Activated naive CD4-positive, alpha-beta T cell treated with anti-CD3 and anti-CD28 coated beads, Interleukin-2, amount 10 ng/mL, durations not matched to agents 7 days and 5 days (primary cell): ENCODE measurements around the gene SLC25A25.

Experiments
- CTCF ChIA-PET: fragments of 350-600 bp; sonication (Branson Sonifier 250); formaldehyde crosslinking; loops from one replicate; lab custom pipeline; 2021; ENCODE audit warnings: antibody characterized with exemption; lab: Charles Lee
- DNase-seq: peaks from one replicate; pipeline ENCODE4 v3.0.0-alpha.2; 2020
- H3K27ac Mint-ChIP-seq: one replicate; pipeline ENCODE4 v1.8.0; 2021; ENCODE audit warnings: mild to moderate bottlenecking, moderate library complexity, mixed read lengths
- H3K27me3 Mint-ChIP-seq: one replicate; pipeline ENCODE4 v1.8.0; 2021; ENCODE audit warnings: mild to moderate bottlenecking, mixed read lengths
- H3K36me3 Mint-ChIP-seq: one replicate; pipeline ENCODE4 v1.8.0; 2021; ENCODE audit warnings: mixed read lengths
- H3K4me1 Mint-ChIP-seq: one replicate; pipeline ENCODE4 v1.8.0; 2021; ENCODE audit warnings: mixed read lengths
- H3K4me3 Mint-ChIP-seq: one replicate; pipeline ENCODE4 v1.8.0; 2021; ENCODE audit warnings: mild to moderate bottlenecking, moderate library complexity, mixed read lengths
- H3K9me3 Mint-ChIP-seq: one replicate; pipeline ENCODE4 v1.8.0; 2021; ENCODE audit warnings: mixed read lengths

Gene SLC25A25

DNA sequence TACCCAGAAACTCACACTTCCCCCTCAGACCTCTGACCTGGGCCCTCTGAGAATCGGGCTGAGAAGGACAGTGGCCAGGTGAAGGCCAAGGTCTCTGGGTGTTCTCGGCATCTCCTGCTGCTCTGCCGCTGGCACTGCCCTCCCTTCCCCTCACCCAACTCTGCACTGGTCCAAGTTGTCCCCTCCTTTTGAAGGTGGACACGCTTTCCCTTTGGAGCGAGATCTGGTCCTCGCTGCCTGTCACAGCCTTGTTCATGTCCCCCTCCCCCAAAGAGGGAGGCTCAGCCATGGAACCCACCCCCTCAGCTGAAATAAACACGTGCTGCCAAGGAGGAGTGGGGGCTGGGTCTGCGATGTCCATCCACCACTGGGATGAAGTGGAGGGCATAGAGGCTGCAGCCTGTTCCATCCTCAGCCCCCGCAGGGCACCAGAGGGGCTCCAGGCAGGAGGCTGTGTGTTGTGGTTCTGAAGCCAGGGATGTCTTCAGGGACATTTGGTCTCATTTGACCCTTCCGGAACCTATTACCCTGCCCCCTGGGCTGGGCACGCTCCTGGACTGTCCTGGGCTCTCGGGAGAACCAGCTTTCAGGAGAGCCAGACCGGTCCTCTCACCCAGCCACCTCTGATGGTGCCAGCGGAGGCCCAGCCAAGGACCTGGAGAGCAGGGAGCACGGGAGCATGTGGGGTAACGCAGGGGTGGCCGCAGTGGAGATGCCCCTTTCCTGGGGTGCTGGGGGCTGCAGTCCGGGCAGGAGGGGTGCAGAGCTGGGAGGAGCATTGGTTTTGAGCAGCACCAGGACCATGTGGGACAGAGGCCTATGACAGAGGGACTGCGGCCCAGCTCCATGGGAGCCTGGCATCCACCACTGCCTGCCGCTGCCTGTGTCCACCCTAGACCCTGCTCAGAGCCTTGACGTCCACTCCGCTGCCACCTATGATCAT is 76.5 kb downstream of the SLC25A25 start:
- no peaks in the 10 kb centered on the region for H3K36me3 Mint-ChIP-seq
- H3K27me3 Mint-ChIP-seq = peaks cover 20% of the 10 kb centered on the region
- H3K4me3 Mint-ChIP-seq = no peak overlapping the region
- DNase-seq = no peak
- H3K27ac Mint-ChIP-seq = no peak overlapping the region
- no peaks in the 10 kb centered on the region for H3K9me3 Mint-ChIP-seq
- CTCF ChIA-PET = no interaction called here
- peaks cover 19% of the 10 kb centered on the region for H3K4me1 Mint-ChIP-seq

DNA sequence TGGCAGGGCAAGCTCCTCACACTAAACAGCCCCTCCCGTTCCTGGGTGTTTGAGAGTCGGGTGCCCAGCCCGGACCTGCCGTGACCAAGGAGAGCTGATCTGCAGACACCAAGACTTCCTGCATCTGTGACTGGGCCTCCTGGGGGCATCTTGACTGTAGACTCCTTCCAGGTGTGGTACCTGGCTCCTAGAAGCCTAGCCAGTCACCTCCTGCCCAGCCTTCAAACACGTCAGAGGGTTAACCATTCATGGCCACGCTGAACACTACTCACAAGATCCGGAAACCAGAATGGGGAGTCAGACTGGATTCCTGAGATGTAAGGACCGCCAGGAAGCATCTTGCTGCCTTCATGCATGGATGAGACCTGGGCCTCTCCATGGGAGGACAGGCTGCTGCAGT is 77.5 kb downstream of the SLC25A25 start:
- Mint-ChIP-seq H3K36me3 (no peaks in the 10 kb centered on the region), H3K4me1 (peaks cover 19% of the 10 kb centered on the region), H3K9me3 (no peaks in the 10 kb centered on the region), H3K4me3 (no peak overlapping the region), H3K27me3 (peaks cover 26% of the 10 kb centered on the region), H3K27ac (no peak overlapping the region)
- DNase-seq = no peak
- CTCF ChIA-PET = interaction anchor here (1.1 kb wide), 1 partner anchor 28 kb away, joined by 4 read pairs; no protein-coding TSS in a partner anchor

DNA sequence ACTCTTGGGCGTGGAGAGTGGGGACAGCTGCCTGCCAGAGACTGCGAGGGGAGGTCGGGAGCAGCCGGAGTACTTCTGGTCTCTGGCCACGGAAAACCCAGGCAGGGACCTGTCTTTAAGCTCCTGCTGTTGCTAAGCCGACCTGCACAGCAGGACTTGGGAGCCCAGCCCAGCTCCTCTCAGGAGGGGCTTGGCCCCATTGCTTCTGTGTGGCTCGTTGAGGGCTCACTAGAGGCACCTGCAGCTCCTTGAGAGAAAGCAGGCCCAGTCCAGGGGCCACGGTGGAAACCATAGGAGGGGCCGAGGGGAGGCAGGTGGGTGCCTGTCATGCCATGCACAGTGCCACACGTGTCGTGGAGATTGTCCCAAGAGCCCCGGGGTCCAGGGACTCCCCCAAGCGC is 77.9 kb downstream of the SLC25A25 start:
- CTCF ChIA-PET = interaction anchor here (1.1 kb wide), 1 partner anchor 28 kb away, joined by 4 read pairs; no protein-coding TSS in a partner anchor

DNA sequence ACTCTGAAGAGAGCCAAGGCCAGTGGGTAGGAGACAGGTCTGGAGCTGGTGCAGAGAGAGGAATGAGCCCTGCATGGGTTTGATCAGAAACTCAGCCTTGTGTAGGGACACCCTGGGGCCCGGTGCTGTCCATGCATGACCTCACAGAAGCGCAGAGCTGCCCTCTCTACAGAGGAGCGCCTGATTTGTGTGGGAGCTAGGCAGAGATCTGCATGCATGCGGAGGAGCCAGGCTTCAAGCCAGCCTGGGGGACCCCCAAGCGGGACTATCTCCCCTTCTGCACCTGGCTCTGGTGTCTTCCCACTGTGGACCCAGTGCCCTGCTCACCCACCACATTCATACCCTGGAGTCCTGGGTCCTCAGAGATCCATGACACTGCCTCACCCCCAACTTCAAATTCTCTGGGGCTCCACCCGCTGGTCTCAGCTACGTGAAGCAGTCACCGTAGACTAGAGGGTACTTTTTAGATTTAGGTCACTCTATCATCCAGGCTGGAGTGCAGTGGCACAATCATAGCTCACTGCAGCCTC is 78.6 kb downstream of the SLC25A25 start:
- Mint-ChIP-seq H3K9me3 (no peaks in the 10 kb centered on the region), H3K4me3 (no peak overlapping the region), H3K4me1 (peaks cover 19% of the 10 kb centered on the region), H3K27me3 (peaks cover 37% of the 10 kb centered on the region), H3K36me3 (no peaks in the 10 kb centered on the region), H3K27ac (no peak overlapping the region)
- DNase-seq = no peak
- CTCF ChIA-PET = interaction anchor here (0.7 to 1.1 kb wide), 2 partner anchors 19 to 29 kb away, joined by 3 to 4 read pairs; no protein-coding TSS in a partner anchor

More for the DNA sequence above, 77.9 kb downstream of the SLC25A25 start:
- peaks cover 19% of the 10 kb centered on the region for H3K4me1 Mint-ChIP-seq
- H3K9me3 Mint-ChIP-seq = no peaks in the 10 kb centered on the region
- peaks cover 30% of the 10 kb centered on the region for H3K27me3 Mint-ChIP-seq
- no peak overlapping the region for H3K27ac Mint-ChIP-seq
- no peak overlapping the region for H3K4me3 Mint-ChIP-seq
- no peak for DNase-seq
- no peaks in the 10 kb centered on the region for H3K36me3 Mint-ChIP-seq

DNA sequence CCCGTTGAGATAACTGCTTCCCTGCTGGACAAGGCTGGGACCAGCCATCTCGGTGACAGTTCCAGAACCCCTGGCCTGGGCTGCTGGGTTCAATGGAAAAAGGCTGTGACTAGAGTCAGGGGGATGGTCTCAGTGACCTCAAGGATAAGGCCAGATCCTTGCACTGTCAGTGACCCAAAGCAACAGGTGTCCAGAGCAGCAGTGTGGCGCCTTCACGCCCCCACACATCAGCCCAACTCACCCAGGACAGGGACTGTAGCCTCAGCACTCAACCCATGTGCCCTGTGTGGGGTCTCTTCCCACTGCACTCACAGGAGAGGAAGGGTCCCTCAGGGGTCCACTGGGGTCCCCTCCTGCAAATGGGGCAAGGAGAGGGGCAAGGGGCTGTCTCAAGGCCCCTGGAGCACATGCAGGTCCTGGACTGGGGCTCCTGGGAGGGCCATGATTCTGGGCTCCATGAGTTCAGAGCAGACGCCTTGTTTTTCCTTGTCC is 80.5 kb downstream of the SLC25A25 start:
- Mint-ChIP-seq H3K36me3 (no peaks in the 10 kb centered on the region), H3K9me3 (no peaks in the 10 kb centered on the region), H3K4me3 (no peak overlapping the region), H3K27me3 (peaks cover 43% of the 10 kb centered on the region), H3K4me1 (peaks cover 1% of the 10 kb centered on the region), H3K27ac (no peak overlapping the region)
- CTCF ChIA-PET = no interaction called here
- no peak for DNase-seq

DNA sequence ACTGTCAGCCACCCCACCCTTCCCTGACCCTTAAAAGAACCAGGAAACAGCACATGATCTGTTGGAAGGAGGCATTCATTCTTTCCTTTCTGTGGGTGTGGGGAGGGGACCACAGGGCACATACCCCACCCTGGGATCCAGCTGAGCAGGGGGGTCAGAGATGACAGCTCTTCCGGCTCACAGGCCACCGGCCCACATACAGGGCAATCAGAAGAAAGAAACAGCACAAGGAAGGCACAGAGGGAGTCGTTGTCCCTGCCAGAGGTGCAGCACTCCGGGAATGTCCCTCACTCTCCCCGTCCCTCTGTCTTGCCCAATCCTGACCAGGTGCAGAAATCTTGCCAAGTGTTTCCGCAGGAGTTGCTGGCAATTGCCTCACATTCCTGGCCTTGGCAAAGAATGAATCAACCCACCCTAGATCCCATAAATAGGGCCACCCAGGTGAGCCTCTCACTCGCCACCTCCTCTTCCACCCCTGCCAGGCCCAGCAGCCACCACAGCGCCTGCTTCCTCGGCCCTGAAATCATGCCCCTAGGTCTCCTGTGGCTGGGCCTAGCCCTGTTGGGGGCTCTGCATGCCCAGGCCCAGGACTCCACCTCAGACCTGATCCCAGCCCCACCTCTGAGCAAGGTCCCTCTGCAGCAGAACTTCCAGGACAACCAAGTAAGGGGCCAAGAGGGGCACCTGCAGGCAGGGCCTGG is 81.1 kb downstream of the SLC25A25 start, which contains the start of gene LCN2:
TSS of gene LCN2 (plus strand) at position 453 of the 701 bp plus-strand sequence. CDS start at position 526, 73 bp downstream.
- H3K27ac Mint-ChIP-seq = no peak within 1 kb of the TSS
- CTCF ChIA-PET = interaction anchor here (0.9 kb wide), 1 partner anchor 23 kb away, joined by 3 read pairs; no protein-coding TSS in a partner anchor
- H3K4me1 Mint-ChIP-seq = no peaks in the 10 kb centered on the region

DNA sequence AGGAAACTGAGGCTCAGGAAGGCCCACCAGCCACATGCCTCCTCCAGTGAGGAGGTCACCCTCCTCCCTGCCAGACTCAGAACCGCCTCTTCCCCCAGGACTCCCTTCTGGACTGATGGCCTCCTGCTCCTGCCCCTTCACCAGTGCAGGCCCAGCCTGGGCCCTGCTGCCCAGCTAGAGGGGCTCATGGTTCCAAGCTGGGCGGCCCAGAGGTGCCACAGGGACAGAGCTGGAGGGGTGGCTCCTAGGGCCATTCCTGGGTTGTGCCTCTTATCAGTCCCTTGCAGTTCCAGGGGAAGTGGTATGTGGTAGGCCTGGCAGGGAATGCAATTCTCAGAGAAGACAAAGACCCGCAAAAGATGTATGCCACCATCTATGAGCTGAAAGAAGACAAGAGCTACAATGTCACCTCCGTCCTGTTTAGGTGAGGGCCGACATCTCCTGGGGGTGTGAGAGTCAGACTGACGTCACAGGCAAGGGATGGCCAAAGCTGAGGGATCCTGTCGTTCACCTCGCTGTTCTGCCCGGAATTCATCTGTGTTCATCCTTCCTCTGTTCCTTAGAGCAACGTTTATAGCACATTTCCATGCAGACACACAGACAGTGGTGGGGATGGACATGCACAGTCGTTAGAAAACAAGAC is 82.0 kb downstream of the SLC25A25 start:
- Mint-ChIP-seq H3K4me1 (no peaks in the 10 kb centered on the region), H3K9me3 (no peaks in the 10 kb centered on the region), H3K4me3 (no peak overlapping the region), H3K36me3 (no peaks in the 10 kb centered on the region), H3K27me3 (peaks cover 43% of the 10 kb centered on the region), H3K27ac (no peak overlapping the region)
- CTCF ChIA-PET = interaction anchor here (0.9 to 1.4 kb wide), 2 partner anchors 9 to 24 kb away, joined by 3 to 4 read pairs; no protein-coding TSS in a partner anchor
- no peak for DNase-seq

More for the DNA sequence above, 81.1 kb downstream of the SLC25A25 start, which contains the start of gene LCN2:
- no peaks in the 10 kb centered on the region for H3K9me3 Mint-ChIP-seq
- H3K27me3 Mint-ChIP-seq = peaks cover 43% of the 10 kb centered on the region
- DNase-seq = no peak
- no peaks in the 10 kb centered on the region for H3K36me3 Mint-ChIP-seq
- no peak within 1 kb of the TSS for H3K4me3 Mint-ChIP-seq

DNA sequence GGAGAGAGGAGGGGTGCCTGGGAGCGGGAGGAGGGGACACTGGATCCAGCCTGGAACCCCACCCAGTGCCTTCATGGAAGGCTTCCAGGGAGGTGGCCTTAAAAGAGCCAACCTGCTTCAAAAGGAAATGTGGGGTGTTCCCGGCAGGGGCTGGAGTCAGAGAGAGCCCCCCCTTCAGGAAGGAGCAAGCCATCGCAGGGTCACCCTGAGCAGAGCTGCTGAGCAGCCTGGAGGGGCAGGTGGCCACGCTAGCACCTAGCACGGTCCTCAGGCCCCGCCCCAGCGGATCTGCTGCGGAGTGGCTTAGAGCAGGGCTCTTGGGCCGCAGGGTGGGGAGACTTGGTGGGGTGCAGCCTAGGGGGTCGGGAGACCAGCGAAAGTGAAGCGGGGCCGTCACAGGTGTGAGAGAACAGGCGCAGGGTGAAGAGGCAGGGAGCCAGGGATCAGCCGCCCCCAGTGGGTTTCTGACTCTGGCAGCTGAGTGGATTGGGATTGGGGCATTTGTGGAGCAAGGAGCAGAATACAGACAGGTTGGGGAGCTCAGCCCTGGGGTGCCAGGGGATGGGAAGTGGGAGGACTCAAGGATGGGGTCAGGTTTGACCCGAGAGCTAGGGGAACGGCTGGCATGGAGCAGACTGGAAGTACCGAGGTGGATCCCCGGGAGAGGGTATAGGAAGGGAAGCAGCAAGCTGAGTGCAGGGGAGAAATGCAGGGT is 82.7 kb downstream of the SLC25A25 start:
- peak overlapping the region; percentile 34 for H3K27ac Mint-ChIP-seq

DNA sequence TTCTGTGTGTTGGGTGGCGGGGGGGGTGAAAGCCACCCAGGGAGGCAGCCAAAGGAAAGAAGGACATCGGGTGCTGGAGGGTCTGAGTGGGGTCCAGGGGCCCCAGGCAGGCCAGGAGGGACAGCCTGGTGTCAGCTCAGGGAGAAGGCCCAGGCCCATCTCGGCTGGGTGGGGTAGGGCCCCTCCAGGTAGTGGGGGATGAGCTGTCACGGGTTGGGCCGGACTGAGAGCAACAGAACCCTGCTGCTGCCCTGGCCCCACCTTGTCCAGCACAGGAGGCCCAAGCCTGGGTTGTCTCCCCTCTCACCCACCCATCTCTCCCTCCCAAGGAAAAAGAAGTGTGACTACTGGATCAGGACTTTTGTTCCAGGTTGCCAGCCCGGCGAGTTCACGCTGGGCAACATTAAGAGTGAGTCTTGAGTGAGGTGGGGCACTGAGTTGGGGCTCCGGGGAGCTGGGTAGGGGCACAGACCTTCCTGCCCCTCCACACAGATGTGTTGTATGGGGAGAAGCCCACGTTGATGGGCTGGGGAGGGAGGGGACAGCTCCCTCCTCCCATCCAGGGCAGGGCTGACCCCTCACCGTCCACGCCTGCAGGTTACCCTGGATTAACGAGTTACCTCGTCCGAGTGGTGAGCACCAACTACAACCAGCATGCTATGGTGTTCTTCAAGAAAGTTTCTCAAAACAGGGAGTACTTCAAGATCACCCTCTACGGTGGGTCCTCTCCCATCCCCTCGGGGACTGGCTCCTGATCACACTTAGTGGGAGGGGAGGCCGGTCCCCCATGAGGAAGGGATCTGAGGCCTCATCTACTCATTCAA is 83.5 kb downstream of the SLC25A25 start:
- Mint-ChIP-seq H3K36me3 (no peaks in the 10 kb centered on the region), H3K27ac (no peak overlapping the region), H3K27me3 (peaks cover 43% of the 10 kb centered on the region), H3K4me1 (no peaks in the 10 kb centered on the region), H3K9me3 (no peaks in the 10 kb centered on the region), H3K4me3 (no peak overlapping the region)
- no peak for DNase-seq
- CTCF ChIA-PET = interaction anchor here (0.9 to 1.3 kb wide), 3 partner anchors 15 to 44 kb away, joined by 3 to 6 read pairs (median 3); no protein-coding TSS in a partner anchor

More for the DNA sequence above, 82.7 kb downstream of the SLC25A25 start:
- H3K9me3 Mint-ChIP-seq = no peaks in the 10 kb centered on the region
- CTCF ChIA-PET = interaction anchor here (0.9 to 1.4 kb wide), 4 partner anchors 9 to 45 kb away, joined by 3 to 4 read pairs (median 3); no protein-coding TSS in a partner anchor
- H3K36me3 Mint-ChIP-seq = no peaks in the 10 kb centered on the region
- peak; percentile 42 for DNase-seq
- H3K27me3 Mint-ChIP-seq = peaks cover 47% of the 10 kb centered on the region
- no peaks in the 10 kb centered on the region for H3K4me1 Mint-ChIP-seq
- H3K4me3 Mint-ChIP-seq = no peak overlapping the region

DNA sequence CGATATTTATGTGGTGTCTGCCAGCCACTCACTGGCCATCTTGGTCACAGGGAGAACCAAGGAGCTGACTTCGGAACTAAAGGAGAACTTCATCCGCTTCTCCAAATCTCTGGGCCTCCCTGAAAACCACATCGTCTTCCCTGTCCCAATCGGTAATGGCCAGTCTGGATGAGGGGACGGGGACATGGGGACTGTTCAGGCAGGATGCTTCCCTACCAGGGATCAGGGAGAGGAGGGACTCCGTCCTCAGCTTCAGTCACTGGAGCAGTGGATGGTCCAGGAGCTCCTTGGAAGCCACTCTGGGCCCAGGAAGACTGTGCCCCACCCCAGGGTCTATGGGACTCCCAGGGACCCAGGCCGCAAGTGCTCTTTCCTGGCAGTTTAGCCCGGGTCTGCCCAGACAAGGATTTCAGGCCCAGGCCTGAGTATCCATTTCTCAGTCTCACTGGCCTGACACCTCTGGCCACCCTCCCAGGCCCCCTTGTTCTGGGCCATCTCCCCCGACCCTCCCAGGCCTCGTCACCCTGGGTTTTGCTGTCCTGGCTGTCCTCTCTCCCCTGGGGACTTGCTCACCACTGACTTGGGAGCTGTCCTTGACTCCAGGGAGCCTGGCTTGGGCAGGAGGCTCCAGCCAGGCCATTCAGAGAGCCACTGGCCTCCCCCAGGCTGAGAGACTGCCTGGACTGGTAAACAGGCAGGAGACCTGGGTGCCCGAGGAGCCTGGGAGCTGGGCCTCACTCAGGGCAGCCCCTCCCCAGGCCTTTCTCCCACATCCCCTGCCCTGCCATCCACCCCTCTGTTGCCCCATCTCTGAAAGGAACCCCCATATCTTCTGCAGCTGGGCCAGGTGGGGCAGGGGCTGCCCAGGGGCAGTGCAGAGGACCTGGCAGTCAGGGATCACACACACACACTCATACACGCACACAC is 84.4 kb downstream of the SLC25A25 start:
- Mint-ChIP-seq H3K27me3 (peaks cover 40% of the 10 kb centered on the region), H3K9me3 (no peaks in the 10 kb centered on the region), H3K4me1 (no peaks in the 10 kb centered on the region), H3K36me3 (no peaks in the 10 kb centered on the region), H3K27ac (no peak overlapping the region), H3K4me3 (no peak overlapping the region)
- no peak for DNase-seq
- CTCF ChIA-PET = interaction anchor here (1.3 kb wide), 1 partner anchor 15 kb away, joined by 6 read pairs; no protein-coding TSS in a partner anchor

DNA sequence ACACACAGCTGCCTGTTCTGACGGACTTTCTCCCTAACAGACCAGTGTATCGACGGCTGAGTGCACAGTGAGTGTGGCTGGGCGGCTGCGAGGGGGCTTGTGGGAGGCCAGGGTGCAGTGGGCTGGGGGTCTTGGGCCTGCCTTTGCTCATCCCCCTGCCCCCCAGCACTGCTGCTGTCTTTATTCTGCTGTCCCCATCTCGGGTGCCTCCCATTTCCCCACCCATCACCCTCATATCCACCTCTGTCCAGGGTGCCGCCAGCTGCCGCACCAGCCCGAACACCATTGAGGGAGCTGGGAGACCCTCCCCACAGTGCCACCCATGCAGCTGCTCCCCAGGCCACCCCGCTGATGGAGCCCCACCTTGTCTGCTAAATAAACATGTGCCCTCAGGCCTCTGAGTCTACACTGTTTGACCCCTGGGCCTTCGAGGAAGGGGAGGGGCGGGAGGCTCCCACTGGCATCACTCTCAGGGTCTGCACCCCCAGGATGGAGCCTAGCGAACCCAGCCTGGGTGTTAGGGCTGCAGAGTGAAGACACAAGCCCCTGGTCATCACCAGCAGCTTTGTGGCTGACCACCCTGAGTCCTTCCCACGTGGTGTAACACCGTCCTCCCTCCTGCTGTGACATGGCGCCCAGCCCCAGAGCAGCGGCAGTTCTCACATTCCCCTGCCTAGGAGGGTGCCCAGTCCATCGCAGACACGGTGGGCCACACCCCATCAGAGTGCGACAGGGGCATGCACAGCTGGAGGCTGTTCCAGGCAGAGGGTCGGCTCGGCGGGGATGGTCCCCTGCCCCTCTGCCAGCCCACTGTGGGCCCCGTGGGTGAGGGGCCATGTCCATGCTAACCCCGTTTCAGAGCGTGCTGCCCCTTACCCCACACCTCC is 85.3 kb downstream of the SLC25A25 start:
- no peaks in the 10 kb centered on the region for H3K36me3 Mint-ChIP-seq

More for the DNA sequence above, 85.3 kb downstream of the SLC25A25 start:
- Mint-ChIP-seq H3K4me3 (no peak overlapping the region), H3K9me3 (no peaks in the 10 kb centered on the region), H3K27ac (no peak overlapping the region), H3K4me1 (no peaks in the 10 kb centered on the region), H3K27me3 (peaks cover 34% of the 10 kb centered on the region)
- DNase-seq = no peak
- CTCF ChIA-PET = no interaction called here
